ENCODE data around the gene FOXI1.

The FOXI1 gene

DNA sequence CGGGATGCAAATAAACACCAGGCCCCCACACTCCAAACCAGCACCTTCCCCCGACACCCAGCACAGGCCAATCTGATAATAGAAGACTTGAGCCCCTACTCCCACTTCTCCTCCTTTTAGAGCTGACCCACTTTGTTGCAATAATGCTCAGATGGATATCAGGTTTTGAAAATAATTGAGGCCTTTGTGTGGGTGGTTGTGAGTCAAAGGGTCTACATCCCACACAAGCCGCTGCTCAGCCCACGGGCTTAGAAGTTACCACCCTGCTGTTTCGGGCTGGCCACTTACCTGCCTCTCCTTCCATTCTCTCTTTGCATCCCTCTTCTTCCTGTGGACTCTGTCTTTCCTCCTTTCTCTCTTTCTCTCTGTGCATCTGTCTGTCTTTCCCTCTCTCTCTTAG is 36.2 kb upstream of the FOXI1 start:
- Histone ChIP-seq H3K9ac (ENCODE audit: low read length) (no peak overlapping the region), H3K36me3 (ENCODE audit: low read length) (peaks cover 12% of the 10 kb centered on the region; the same call in 1 of the 2 replicates), H3K9me3 (ENCODE audit: insufficient read depth, low read length) (no peaks in the 10 kb centered on the region), H4K20me1 (ENCODE audit: low read depth, low read length) (no peaks in the 10 kb centered on the region), H3K79me2 (ENCODE audit: insufficient read depth, low read length) (no peaks in the 10 kb centered on the region), H2AFZ (ENCODE audit: low read depth, low read length, severe bottlenecking) (no peak overlapping the region), H3K4me3 (ENCODE audit: insufficient read depth, low read length, poor library complexity, severe bottlenecking) (no peak overlapping the region), H3K4me2 (ENCODE audit: low read depth, low read length, poor library complexity, severe bottlenecking) (no peak overlapping the region), H3F3A (ENCODE audit: insufficient read depth) (no peaks in the 10 kb centered on the region), H3K27ac (ENCODE audit: low read depth, low read length) (no peak overlapping the region), H3K9me2 (replicated peaks; ENCODE audit: insufficient read depth, low read length) (no peaks in the 10 kb centered on the region), H3K27me3 (ENCODE audit: low read length) (no peaks in the 10 kb centered on the region)
- no peak for TF ChIP-seq EZH2phosphoT487 (conservative IDR thresholded peaks at IDR 0.05; ENCODE audit: low read length)
- TF ChIP-seq, protein P1, sequence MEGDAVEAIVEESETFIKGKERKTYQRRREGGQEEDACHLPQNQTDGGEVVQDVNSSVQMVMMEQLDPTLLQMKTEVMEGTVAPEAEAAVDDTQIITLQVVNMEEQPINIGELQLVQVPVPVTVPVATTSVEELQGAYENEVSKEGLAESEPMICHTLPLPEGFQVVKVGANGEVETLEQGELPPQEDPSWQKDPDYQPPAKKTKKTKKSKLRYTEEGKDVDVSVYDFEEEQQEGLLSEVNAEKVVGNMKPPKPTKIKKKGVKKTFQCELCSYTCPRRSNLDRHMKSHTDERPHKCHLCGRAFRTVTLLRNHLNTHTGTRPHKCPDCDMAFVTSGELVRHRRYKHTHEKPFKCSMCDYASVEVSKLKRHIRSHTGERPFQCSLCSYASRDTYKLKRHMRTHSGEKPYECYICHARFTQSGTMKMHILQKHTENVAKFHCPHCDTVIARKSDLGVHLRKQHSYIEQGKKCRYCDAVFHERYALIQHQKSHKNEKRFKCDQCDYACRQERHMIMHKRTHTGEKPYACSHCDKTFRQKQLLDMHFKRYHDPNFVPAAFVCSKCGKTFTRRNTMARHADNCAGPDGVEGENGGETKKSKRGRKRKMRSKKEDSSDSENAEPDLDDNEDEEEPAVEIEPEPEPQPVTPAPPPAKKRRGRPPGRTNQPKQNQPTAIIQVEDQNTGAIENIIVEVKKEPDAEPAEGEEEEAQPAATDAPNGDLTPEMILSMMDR (IDR thresholded peaks at IDR 0.05; ENCODE audit: insufficient read depth, low read length, poor library complexity, severe bottlenecking): no peak

DNA sequence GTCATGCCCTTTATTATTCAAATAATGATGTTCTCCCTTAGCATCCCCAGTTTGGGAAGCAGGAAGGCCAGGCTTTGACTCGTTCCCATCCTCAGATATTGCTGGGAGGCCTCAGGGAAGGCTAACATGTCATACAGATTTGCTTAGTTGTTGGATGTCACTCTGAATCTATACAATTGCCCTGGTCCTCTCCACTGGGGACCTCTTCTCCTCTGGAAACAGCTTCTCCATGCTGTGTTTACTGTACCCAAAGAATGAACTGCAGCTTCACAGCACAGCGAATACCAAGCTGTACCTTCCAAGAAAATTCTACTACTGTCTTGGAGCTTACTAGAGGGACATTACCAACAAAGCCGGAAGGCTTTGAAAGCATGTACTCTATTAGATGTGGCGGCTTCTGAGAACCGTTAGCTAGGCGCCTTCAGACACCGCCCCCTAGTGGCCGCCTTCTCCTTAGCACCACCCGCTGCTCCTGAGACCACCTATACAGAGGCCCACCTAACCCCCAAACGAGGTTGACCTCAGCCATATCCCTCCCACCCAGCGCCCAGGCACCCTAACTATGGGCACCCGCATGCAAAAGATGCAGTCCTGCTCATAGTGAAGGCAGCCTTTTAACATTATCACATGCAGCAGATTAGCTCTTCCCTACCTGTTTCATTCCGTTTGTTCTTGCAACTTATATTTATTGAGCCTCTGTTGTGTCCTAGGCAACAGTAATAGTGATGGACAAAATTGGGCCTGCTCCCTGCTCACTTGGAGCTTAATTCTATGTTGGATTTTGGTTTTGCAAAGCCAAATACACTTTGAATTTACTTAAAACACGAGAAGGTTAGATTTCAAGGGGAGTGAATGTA is 34.9 kb upstream of the FOXI1 start:
- Histone ChIP-seq H3K36me3 (ENCODE audit: low read length) (peaks cover 12% of the 10 kb centered on the region; the same call in 1 of the 2 replicates), H4K20me1 (ENCODE audit: low read depth, low read length) (no peaks in the 10 kb centered on the region), H3F3A (ENCODE audit: insufficient read depth) (no peaks in the 10 kb centered on the region), H3K9ac (ENCODE audit: low read length) (no peak overlapping the region), H3K9me2 (replicated peaks; ENCODE audit: insufficient read depth, low read length) (no peaks in the 10 kb centered on the region), H3K27ac (ENCODE audit: low read depth, low read length) (no peak overlapping the region), H3K9me3 (ENCODE audit: insufficient read depth, low read length) (no peaks in the 10 kb centered on the region), H3K79me2 (ENCODE audit: insufficient read depth, low read length) (no peaks in the 10 kb centered on the region), H3K4me2 (ENCODE audit: low read depth, low read length, poor library complexity, severe bottlenecking) (no peak overlapping the region), H3K4me3 (ENCODE audit: insufficient read depth, low read length, poor library complexity, severe bottlenecking) (no peak overlapping the region), H3K27me3 (ENCODE audit: low read length) (no peaks in the 10 kb centered on the region), H2AFZ (ENCODE audit: low read depth, low read length, severe bottlenecking) (no peak overlapping the region)
- TF ChIP-seq, protein P1 (IDR thresholded peaks at IDR 0.05; ENCODE audit: insufficient read depth, low read length, poor library complexity, severe bottlenecking): peak; percentile 37
- TF ChIP-seq EZH2phosphoT487 (conservative IDR thresholded peaks at IDR 0.05; ENCODE audit: low read length): no peak

DNA sequence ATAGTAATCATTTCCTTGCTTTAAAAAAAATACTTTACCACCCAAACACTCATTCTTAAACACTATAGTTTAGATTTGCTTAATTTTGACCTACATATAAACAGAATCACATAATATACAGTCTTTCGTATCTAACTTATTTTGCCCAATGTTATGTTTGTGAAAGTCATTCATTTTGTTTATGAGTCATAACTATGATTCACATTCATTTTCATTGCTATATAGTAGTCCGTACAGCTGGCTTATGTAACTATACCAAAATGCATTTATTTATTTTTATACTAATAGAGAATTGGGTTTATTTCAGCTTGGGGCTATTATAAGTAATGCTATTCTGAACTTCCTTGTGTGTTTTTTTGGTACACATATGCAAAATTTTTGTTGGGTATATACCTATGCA is 33.9 kb upstream of the FOXI1 start:
- Histone ChIP-seq H3K9ac (ENCODE audit: low read length) (no peak overlapping the region), H3K9me3 (ENCODE audit: insufficient read depth, low read length) (no peaks in the 10 kb centered on the region), H3F3A (ENCODE audit: insufficient read depth) (no peaks in the 10 kb centered on the region), H3K27ac (ENCODE audit: low read depth, low read length) (no peak overlapping the region), H3K36me3 (ENCODE audit: low read length) (peaks cover 12% of the 10 kb centered on the region; the same call in 1 of the 2 replicates), H3K79me2 (ENCODE audit: insufficient read depth, low read length) (no peaks in the 10 kb centered on the region), H3K4me3 (ENCODE audit: insufficient read depth, low read length, poor library complexity, severe bottlenecking) (no peak overlapping the region), H4K20me1 (ENCODE audit: low read depth, low read length) (no peaks in the 10 kb centered on the region), H2AFZ (ENCODE audit: low read depth, low read length, severe bottlenecking) (no peak overlapping the region), H3K9me2 (replicated peaks; ENCODE audit: insufficient read depth, low read length) (no peaks in the 10 kb centered on the region), H3K4me2 (ENCODE audit: low read depth, low read length, poor library complexity, severe bottlenecking) (no peak overlapping the region), H3K27me3 (ENCODE audit: low read length) (no peaks in the 10 kb centered on the region)
- TF ChIP-seq, protein P1 (IDR thresholded peaks at IDR 0.05; ENCODE audit: insufficient read depth, low read length, poor library complexity, severe bottlenecking): no peak
- no peak for TF ChIP-seq EZH2phosphoT487 (conservative IDR thresholded peaks at IDR 0.05; ENCODE audit: low read length)
